Measurements from ENCODE around the gene UHRF2. TPM values are rescaled to one million over a fixed set of nuclear protein-coding genes. Genes with fewer than 3 reads are reported as not detected.

The UHRF2 gene
- total RNA-seq, 4 donors from 2014 or later, result 44.1 to 142 (median 59.2) TPM

GRCh38 chr9:6498982-6499381, 86.0 kb downstream of the UHRF2 start:
- Histone ChIP-seq H3K36me3 (peaks cover 0 to 63% (median 0%) of the 10 kb centered on the region in 3 donors), H3K4me3 (no peak overlapping the region), H3K4me1 (no peaks in the 10 kb centered on the region), H3K9me3 (no peaks in the 10 kb centered on the region), H3K27me3 (no peaks in the 10 kb centered on the region), H3K27ac (no peak overlapping the region)
- no peak for TF ChIP-seq POLR2A (IDR thresholded peaks at IDR 0.05)
- TF ChIP-seq, protein P1, sequence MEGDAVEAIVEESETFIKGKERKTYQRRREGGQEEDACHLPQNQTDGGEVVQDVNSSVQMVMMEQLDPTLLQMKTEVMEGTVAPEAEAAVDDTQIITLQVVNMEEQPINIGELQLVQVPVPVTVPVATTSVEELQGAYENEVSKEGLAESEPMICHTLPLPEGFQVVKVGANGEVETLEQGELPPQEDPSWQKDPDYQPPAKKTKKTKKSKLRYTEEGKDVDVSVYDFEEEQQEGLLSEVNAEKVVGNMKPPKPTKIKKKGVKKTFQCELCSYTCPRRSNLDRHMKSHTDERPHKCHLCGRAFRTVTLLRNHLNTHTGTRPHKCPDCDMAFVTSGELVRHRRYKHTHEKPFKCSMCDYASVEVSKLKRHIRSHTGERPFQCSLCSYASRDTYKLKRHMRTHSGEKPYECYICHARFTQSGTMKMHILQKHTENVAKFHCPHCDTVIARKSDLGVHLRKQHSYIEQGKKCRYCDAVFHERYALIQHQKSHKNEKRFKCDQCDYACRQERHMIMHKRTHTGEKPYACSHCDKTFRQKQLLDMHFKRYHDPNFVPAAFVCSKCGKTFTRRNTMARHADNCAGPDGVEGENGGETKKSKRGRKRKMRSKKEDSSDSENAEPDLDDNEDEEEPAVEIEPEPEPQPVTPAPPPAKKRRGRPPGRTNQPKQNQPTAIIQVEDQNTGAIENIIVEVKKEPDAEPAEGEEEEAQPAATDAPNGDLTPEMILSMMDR (IDR thresholded peaks at IDR 0.05), result no peak
- DNase-seq, result no peak

GRCh38 chr9:6501526-6502210, 88.7 kb downstream of the UHRF2 start:
- Histone ChIP-seq H3K4me1 (no peaks in the 10 kb centered on the region), H3K9me3 (no peaks in the 10 kb centered on the region), H3K36me3 (peaks cover 0 to 77% (median 0%) of the 10 kb centered on the region in 3 donors), H3K27me3 (no peaks in the 10 kb centered on the region), H3K4me3 (no peak overlapping the region), H3K27ac (no peak overlapping the region)
- DNase-seq, result no peak
- no peak for TF ChIP-seq POLR2A (IDR thresholded peaks at IDR 0.05)
- TF ChIP-seq, protein P1 (IDR thresholded peaks at IDR 0.05), result no peak

GRCh38 chr9:6502399-6502798, 89.4 kb downstream of the UHRF2 start:
- no peak overlapping the region for H3K4me3 ChIP-seq
- no peak overlapping the region for H3K27ac ChIP-seq
- H3K36me3 ChIP-seq, result peaks cover 0 to 76% (median 0%) of the 10 kb centered on the region in 3 donors
- H3K4me1 ChIP-seq, result no peaks in the 10 kb centered on the region
- H3K9me3 ChIP-seq, result no peaks in the 10 kb centered on the region
- TF ChIP-seq POLR2A (IDR thresholded peaks at IDR 0.05), result no peak
- TF ChIP-seq, protein P1 (IDR thresholded peaks at IDR 0.05), result no peak
- no peak for DNase-seq
- no peaks in the 10 kb centered on the region for H3K27me3 ChIP-seq

- H3K4me1 ChIP-seq, result no peaks in the 10 kb centered on the region
- TF ChIP-seq POLR2A (IDR thresholded peaks at IDR 0.05), result no peak
- TF ChIP-seq, protein P1 (IDR thresholded peaks at IDR 0.05), result no peak
- H3K36me3 ChIP-seq, result peaks cover 0 to 44% (median 0%) of the 10 kb centered on the region in 3 donors
- no peak overlapping the region for H3K4me3 ChIP-seq
- no peak overlapping the region for H3K27ac ChIP-seq
- DNase-seq, result no peak
- no peaks in the 10 kb centered on the region for H3K9me3 ChIP-seq
- no peaks in the 10 kb centered on the region for H3K27me3 ChIP-seq
These were observed 93.6 kb downstream of the UHRF2 start for GRCh38 chr9:6506571-6506970.

GRCh38 chr9:6512085-6512657, 99.2 kb downstream of the UHRF2 start:
- Histone ChIP-seq H3K27me3 (no peaks in the 10 kb centered on the region), H3K9me3 (no peaks in the 10 kb centered on the region), H3K4me1 (no peaks in the 10 kb centered on the region), H3K4me3 (no peak overlapping the region), H3K36me3 (peaks cover 0 to 9% (median 0%) of the 10 kb centered on the region in 3 donors), H3K27ac (no peak overlapping the region)
- TF ChIP-seq, protein P1 (IDR thresholded peaks at IDR 0.05), result no peak
- TF ChIP-seq POLR2A (IDR thresholded peaks at IDR 0.05), result no peak
- DNase-seq, result no peak

Measured in Peyer's patch (tissue), 4 donors.